Tibial artery (tissue), 4 donors: ENCODE results near the gene DNAJC30.
"Not testable (repeated sequence)": the region's sequence is repeated elsewhere in the genome, so short reads cannot be mapped to it uniquely, and the experiment has no call there.

ENCODE experiments used
- DNase-seq, 2 donors: peaks; one replicate each; pipeline ENCODE4 v3.0.0-alpha.2; 2019
- H3K27ac ChIP-seq, 2 donors: fragments of 200-600 bp; sonication (generic) in 1 of 2; 1 replicate in 1 of 2; 2 replicates in 1 of 2; pipeline ENCODE4 v1.5.1; 2018 to 2019; ENCODE audit warnings: mild to moderate bottlenecking in 1 of 2
- H3K27me3 ChIP-seq, 2 donors: fragments of 200-600 bp; sonication (generic) in 1 of 2; one replicate each; pipeline versions ENCODE4 v1.5.1 to v1.6.0; 2016 to 2019
- H3K36me3 ChIP-seq, 3 donors: fragments of 200-600 bp; sonication (generic) in 2 of 3; one replicate each; pipeline ENCODE4 v1.5.1; 2016 to 2019; ENCODE audit warnings: mild to moderate bottlenecking in 2 of 3
- H3K4me1 ChIP-seq, 4 donors: fragments of 200-600 bp; sonication (generic) in 2 of 4; 1 replicate in 3 of 4; 2 replicates in 1 of 4; pipeline ENCODE4 v1.5.1; 2016 to 2019
- H3K4me3 ChIP-seq, 2 donors: fragments of 200-600 bp; sonication (generic) in 1 of 2; 1 replicate in 1 of 2; 2 replicates in 1 of 2; pipeline ENCODE4 v1.5.1; 2018 to 2019; ENCODE audit warnings: mild to moderate bottlenecking in 2 of 2
- H3K9me3 ChIP-seq, 3 donors: fragments of 200-600 bp; sonication (generic) in 1 of 3; one replicate each; pipeline ENCODE4 v1.5.1; 2016 to 2019
- CTCF ChIP-seq, 2 experiments: fragments of 200-600 bp in 1 of 2; fragments of 450-650 bp in 1 of 2; IDR thresholded peaks; one replicate each; pipeline ENCODE4 v1.5.1; 2017 to 2019; ENCODE audit warnings: antibody characterized with exemption in 2 of 2, mild to moderate bottlenecking in 1 of 2, moderate library complexity in 1 of 2
- intact Hi-C: fragments of 100-400 bp; cut with DNase I; formaldehyde crosslinking; loops from one replicate; pipeline ENCODE4 v1.15.0; 2023; ENCODE audit warnings: low total_unique reads

DNAJC30 gene

DNA sequence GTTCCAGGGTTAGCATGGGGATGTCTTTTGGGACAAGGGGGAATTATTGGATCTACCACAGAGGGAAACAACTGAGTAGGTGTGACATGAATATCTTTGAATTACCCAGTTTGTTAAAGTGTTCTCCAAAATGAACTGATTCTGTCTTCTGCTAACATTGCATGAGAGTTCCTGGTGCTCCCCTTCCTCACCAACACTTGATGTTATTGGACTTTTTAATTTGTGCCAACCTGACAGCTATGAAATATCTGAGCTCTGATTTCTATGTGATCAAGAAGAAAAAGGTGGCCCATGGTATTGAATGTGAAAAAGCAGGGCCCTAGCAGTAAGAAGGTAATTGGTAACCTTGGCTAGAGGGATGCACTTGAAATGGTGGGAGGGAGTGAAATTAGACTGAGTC lies 20.2 kb downstream of the DNAJC30 start:
- Histone ChIP-seq H3K4me3 (no peak overlapping the region), H3K27me3 (peaks cover 0 to 17% of the 10 kb centered on the region in 2 donors)
- intact Hi-C loops, result no loop called here

DNA sequence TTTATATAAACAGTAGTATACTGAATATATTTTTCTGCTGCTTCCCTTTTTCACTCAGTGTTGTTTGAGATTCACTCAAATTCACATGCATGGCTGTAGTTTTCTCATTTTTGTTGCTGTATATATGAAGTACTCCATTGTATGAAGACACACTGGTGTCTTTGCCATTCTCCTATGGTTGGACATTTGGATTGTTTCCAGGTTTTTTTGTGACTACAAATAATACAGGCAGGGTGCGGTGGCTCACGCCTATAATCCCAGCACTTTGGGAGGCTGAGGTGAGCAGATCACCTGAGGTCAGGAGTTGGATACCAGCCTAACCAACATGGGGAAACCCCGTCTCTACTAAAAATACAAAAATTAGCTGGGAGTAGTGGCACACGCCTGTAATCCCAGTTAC lies 22.7 kb downstream of the DNAJC30 start:
- H3K9me3 ChIP-seq, H3K36me3 ChIP-seq, H3K4me1 ChIP-seq, intact Hi-C loops, DNase-seq, H3K4me3 ChIP-seq, H3K27ac ChIP-seq: not testable (repeated sequence)
- H3K27me3 ChIP-seq, result peaks cover 0 to 11% of the 10 kb centered on the region in 2 donors

More for the DNA sequence above, 20.2 kb downstream of the DNAJC30 start:
- peaks cover 0 to 7% (median 0%) of the 10 kb centered on the region in 3 donors for H3K9me3 ChIP-seq
- no peak overlapping the region for H3K27ac ChIP-seq
- no peak for TF ChIP-seq CTCF (IDR thresholded peaks at IDR 0.05)
- H3K4me1 ChIP-seq, result peaks cover 0 to 10% (median 6%) of the 10 kb centered on the region in 4 donors
- no peak for DNase-seq
- no peaks in the 10 kb centered on the region for H3K36me3 ChIP-seq

- Histone ChIP-seq H3K9me3 (peaks cover 0 to 7% (median 0%) of the 10 kb centered on the region in 3 donors), H3K27me3 (peaks cover 0 to 11% of the 10 kb centered on the region in 2 donors), H3K4me1 (no peaks in the 10 kb centered on the region), H3K27ac (no peak overlapping the region), H3K36me3 (no peaks in the 10 kb centered on the region), H3K4me3 (no peak overlapping the region)
- no peak for TF ChIP-seq CTCF (IDR thresholded peaks at IDR 0.05)
- intact Hi-C loops, result no loop called here
- no peak for DNase-seq
Observed at GRCh38 chr7:73659983-73660382, 23.3 kb downstream of the DNAJC30 start.

DNA sequence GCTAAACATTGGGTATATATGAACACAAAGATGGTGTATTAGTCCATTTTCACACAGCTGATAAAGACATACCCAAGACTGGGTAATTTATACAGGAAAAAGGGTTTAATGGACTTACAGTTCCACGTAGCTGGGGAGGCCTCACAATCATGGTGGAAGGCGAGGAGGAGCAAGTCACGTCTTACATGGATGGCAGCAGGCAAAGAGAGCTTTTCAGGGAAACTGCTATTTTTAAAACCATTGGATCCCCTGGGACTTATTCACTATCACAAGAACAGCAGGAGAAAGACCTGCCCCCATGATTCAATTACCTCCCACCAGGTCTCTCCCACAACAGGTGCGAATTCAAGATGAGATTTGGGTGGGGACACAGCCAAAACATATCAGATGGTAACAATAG lies 27.9 kb downstream of the DNAJC30 start:
- H3K36me3 ChIP-seq, H3K9me3 ChIP-seq, H3K4me1 ChIP-seq, H3K27ac ChIP-seq, H3K4me3 ChIP-seq, DNase-seq, intact Hi-C loops: not testable (repeated sequence)
- H3K27me3 ChIP-seq, result peaks cover 0 to 25% of the 10 kb centered on the region in 2 donors

DNA sequence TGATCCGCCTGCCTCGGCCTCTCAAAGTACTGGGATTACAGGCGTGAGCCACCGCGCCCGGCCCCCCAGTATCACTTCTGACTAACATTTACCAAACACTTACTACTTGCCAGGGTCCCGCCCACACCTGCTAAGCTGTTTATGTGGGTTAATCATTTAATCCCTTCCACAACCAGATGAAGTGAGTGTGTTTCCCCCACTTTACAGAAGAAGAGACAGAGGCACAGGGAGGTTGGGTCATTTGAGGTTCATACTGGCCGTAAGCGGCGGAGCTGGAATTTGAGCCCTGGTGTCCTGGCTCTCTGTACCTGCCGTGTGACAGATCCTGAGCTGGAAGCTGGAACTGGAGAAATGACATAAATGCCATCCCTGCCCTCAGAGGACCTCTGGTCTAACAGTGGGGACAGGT lies 30.7 kb downstream of the DNAJC30 start:
- intact Hi-C loops, result no loop called here
- no peaks in the 10 kb centered on the region for H3K36me3 ChIP-seq
- no peak for DNase-seq
- H3K27ac ChIP-seq, result no peak overlapping the region
- peaks cover 0 to 8% (median 6%) of the 10 kb centered on the region in 4 donors for H3K4me1 ChIP-seq
- H3K9me3 ChIP-seq, result no peaks in the 10 kb centered on the region
- peaks cover 0 to 48% of the 10 kb centered on the region in 2 donors for H3K27me3 ChIP-seq
- TF ChIP-seq CTCF (IDR thresholded peaks at IDR 0.05), result no peak
- H3K4me3 ChIP-seq, result no peak overlapping the region

GRCh38 chr7:73650524-73650923 lies 32.7 kb downstream of the DNAJC30 start:
- peaks cover 0 to 68% of the 10 kb centered on the region in 2 donors for H3K27me3 ChIP-seq
- TF ChIP-seq CTCF (IDR thresholded peaks at IDR 0.05), result no peak
- H3K27ac ChIP-seq, result no peak overlapping the region
- H3K9me3 ChIP-seq, result no peaks in the 10 kb centered on the region
- H3K4me3 ChIP-seq, result no peak overlapping the region
- intact Hi-C loops, result no loop called here
- DNase-seq, result no peak
- H3K36me3 ChIP-seq, result no peaks in the 10 kb centered on the region
- H3K4me1 ChIP-seq, result peaks cover 0 to 11% (median 7%) of the 10 kb centered on the region in 4 donors

DNA sequence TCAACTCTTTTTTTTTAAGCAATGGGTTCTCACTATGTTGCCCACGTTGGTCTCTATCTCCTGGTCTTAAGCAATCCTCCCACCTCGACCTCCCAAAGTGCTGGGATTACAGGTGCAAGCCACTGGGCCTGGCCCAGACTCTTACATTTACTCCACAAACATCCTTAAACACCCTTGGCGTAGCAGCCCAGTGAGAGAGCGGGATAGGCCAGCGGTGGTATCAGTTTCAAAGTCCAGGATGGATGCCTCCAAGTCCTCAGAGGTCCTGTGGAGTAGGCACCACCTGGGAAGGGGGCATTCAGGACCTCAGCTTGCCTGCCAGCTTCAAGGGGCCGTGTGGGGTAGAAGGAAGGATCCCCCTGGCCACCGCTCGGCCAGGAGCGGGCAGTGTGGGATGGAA lies 33.7 kb downstream of the DNAJC30 start:
- peaks cover 0 to 77% of the 10 kb centered on the region in 2 donors for H3K27me3 ChIP-seq
- H3K9me3 ChIP-seq, result no peaks in the 10 kb centered on the region
- TF ChIP-seq CTCF (IDR thresholded peaks at IDR 0.05), result no peak
- no peaks in the 10 kb centered on the region for H3K36me3 ChIP-seq
- H3K4me3 ChIP-seq, result no peak overlapping the region
- no peak overlapping the region for H3K27ac ChIP-seq
- intact Hi-C loops, result no loop called here
- H3K4me1 ChIP-seq, result peaks cover 0 to 11% (median 7%) of the 10 kb centered on the region in 4 donors
- DNase-seq, result no peak
